GM12873 (cell line): ENCODE measurements around the gene CACNG5.

Experiments
- CTCF ChIP-seq: IDR thresholded peaks from 2 replicates; pipeline ENCODE4 v1.5.1; 2012; ENCODE audit warnings: low read depth, mild to moderate bottlenecking, moderate library complexity, low read length, control low read depth; ENCODE audit not compliant: insufficient read depth; ENCODE audit errors: missing control alignments

Gene CACNG5

GRCh38 chr17:66840061-66840460, 5.1 kb downstream of the CACNG5 start:
- no peak for TF ChIP-seq CTCF

GRCh38 chr17:66841328-66841727, 6.4 kb downstream of the CACNG5 start:
- no peak for TF ChIP-seq CTCF

GRCh38 chr17:66841744-66842143, 6.8 kb downstream of the CACNG5 start:
- TF ChIP-seq CTCF = no peak

- no peak for TF ChIP-seq CTCF
These were observed 7.6 kb downstream of the CACNG5 start for GRCh38 chr17:66842505-66842904.

GRCh38 chr17:66842959-66843358, 8.0 kb downstream of the CACNG5 start:
- no peak for TF ChIP-seq CTCF

- TF ChIP-seq CTCF = no peak
These were observed 8.7 kb downstream of the CACNG5 start for GRCh38 chr17:66843627-66844026.

- TF ChIP-seq CTCF = no peak
These were observed 12.8 kb downstream of the CACNG5 start for GRCh38 chr17:66847704-66848103.
